Skin epidermis (tissue), 12 donors: ENCODE measurements around the gene TROAP.
A peak's percentile ranks its signal among the peaks of the same experiment; 100 is the strongest.
"Not testable (repeated sequence)": the region's sequence is repeated elsewhere in the genome, so short reads cannot be mapped to it uniquely, and the experiment has no call there.

Source experiments
- H3K27ac ChIP-seq, 21 experiments: fragments of 200-600 bp; sonication (generic) in 11 of 21; one replicate each; pipeline ENCODE4 v1.5.0; 2020; ENCODE audit warnings: mild to moderate bottlenecking in 3 of 21, inconsistent platforms in 2 of 21, moderate library complexity in 2 of 21
- H3K4me3 ChIP-seq, 7 experiments: fragments of 200-600 bp; sonication (generic) in 2 of 7; one replicate each; pipeline ENCODE4 v1.5.0; 2020; ENCODE audit warnings: inconsistent platforms in 2 of 7, mild to moderate bottlenecking in 2 of 7, moderate library complexity in 1 of 7

Gene TROAP

GRCh38 chr12:49323524-49324097 is 556 bp downstream of the TROAP start:
- H3K27ac ChIP-seq = peak overlapping the region in 5 of 21 experiments; percentile 10 to 77 (median 41)

GRCh38 chr12:49325606-49326005 is 2.6 kb downstream of the TROAP start:
- H3K4me3 ChIP-seq = no peak overlapping the region
- no peak overlapping the region for H3K27ac ChIP-seq

More at GRCh38 chr12:49323524-49324097, 556 bp downstream of the TROAP start:
- peak overlapping the region; percentile 50 to 74 (median 67) for H3K4me3 ChIP-seq

- no peak overlapping the region for H3K4me3 ChIP-seq
These were observed 4.3 kb downstream of the TROAP start for GRCh38 chr12:49327368-49327767.

GRCh38 chr12:49327887-49328286 is 4.8 kb downstream of the TROAP start:
- Histone ChIP-seq H3K4me3 (no peak overlapping the region), H3K27ac (no peak overlapping the region)

More at GRCh38 chr12:49327368-49327767, 4.3 kb downstream of the TROAP start:
- no peak overlapping the region for H3K27ac ChIP-seq

- Histone ChIP-seq H3K4me3 (no peak overlapping the region), H3K27ac (no peak overlapping the region)
These were observed 5.8 kb downstream of the TROAP start for GRCh38 chr12:49328816-49329215.

GRCh38 chr12:49330032-49330619 is 7.1 kb downstream of the TROAP start:
- no peak overlapping the region for H3K4me3 ChIP-seq

GRCh38 chr12:49330631-49331379 is 7.8 kb downstream of the TROAP start:
- H3K27ac ChIP-seq = no peak overlapping the region
- H3K4me3 ChIP-seq = no peak overlapping the region

More at GRCh38 chr12:49330032-49330619, 7.1 kb downstream of the TROAP start:
- H3K27ac ChIP-seq = no peak overlapping the region

GRCh38 chr12:49331380-49332222 is 8.5 kb downstream of the TROAP start:
- no peak overlapping the region for H3K4me3 ChIP-seq
- no peak overlapping the region for H3K27ac ChIP-seq

- peak overlapping the region in 3 of 7 experiments; percentile 18 to 34 (median 19) for H3K4me3 ChIP-seq
- H3K27ac ChIP-seq = no peak overlapping the region
These were observed 9.4 kb downstream of the TROAP start for GRCh38 chr12:49332441-49332861.

GRCh38 chr12:49332891-49333371 is 9.9 kb downstream of the TROAP start:
- peak overlapping the region in 3 of 7 experiments; percentile 18 to 34 (median 19) for H3K4me3 ChIP-seq

GRCh38 chr12:49333778-49334177 is 10.7 kb downstream of the TROAP start:
- not testable (repeated sequence) for H3K27ac ChIP-seq, H3K4me3 ChIP-seq

More at GRCh38 chr12:49332891-49333371, 9.9 kb downstream of the TROAP start:
- no peak overlapping the region for H3K27ac ChIP-seq

- Histone ChIP-seq H3K4me3 (no peak overlapping the region), H3K27ac (no peak overlapping the region)
These were observed 11.2 kb downstream of the TROAP start for GRCh38 chr12:49334226-49334625.

- H3K4me3 ChIP-seq = no peak overlapping the region
- H3K27ac ChIP-seq = no peak overlapping the region
These were observed 11.6 kb downstream of the TROAP start for GRCh38 chr12:49334681-49335080.

GRCh38 chr12:49335118-49335954 is 12.3 kb downstream of the TROAP start:
- Histone ChIP-seq H3K27ac (no peak overlapping the region), H3K4me3 (no peak overlapping the region)

GRCh38 chr12:49335955-49336644 is 13.0 kb downstream of the TROAP start:
- Histone ChIP-seq H3K4me3 (no peak overlapping the region), H3K27ac (no peak overlapping the region)

- Histone ChIP-seq H3K4me3 (peak within 1 kb of the TSS in 6 of 7 experiments; percentile 2 to 35 (median 18)), H3K27ac (no peak within 1 kb of the TSS)
These were observed 13.9 kb downstream of the TROAP start, which contains the start of gene C1QL4 for GRCh38 chr12:49336645-49337584. Gene C1QL4 (minus strand): TSS chr12:49337188. CDS start chr12:49336477, 711 bp downstream.

- Histone ChIP-seq H3K27ac (no peak overlapping the region), H3K4me3 (no peak overlapping the region)
These were observed 15.9 kb downstream of the TROAP start for GRCh38 chr12:49338830-49339463.
